HG02884 (cell line): ENCODE data around the gene SUGCT.
"Not testable (repeated sequence)": the region's sequence is repeated elsewhere in the genome, so short reads cannot be mapped to it uniquely, and the experiment has no call there.

ENCODE experiments used
- ATAC-seq: cut with Tn5 transposase; IDR thresholded peaks from one replicate; pipeline ENCODE4 v1.9.1; 2021; ENCODE audit warnings: mild to moderate bottlenecking, moderate library complexity; ENCODE audit not compliant: unreplicated experiment

Gene SUGCT

GRCh38 chr7:40393660-40394059 is 258.9 kb downstream of the SUGCT start:
- no peak for ATAC-seq

DNA sequence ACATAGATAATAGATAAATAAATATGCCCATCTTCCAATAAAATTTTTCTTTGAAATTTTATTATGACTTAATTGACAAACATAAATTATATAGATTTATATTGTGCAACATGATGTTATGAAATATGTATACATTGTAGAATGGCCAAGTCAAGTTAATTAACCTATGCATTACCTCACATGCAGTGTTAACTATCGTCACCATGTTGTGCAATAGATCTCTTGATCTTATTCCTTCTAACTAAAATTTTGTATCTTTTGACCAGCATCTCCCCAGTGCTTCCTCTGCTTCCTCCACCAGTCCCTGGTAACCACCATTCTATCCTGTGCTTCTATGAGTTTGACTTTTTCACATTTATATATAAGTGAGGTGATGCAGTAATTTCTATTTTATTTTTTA is 259.6 kb downstream of the SUGCT start:
- ATAC-seq = no peak

DNA sequence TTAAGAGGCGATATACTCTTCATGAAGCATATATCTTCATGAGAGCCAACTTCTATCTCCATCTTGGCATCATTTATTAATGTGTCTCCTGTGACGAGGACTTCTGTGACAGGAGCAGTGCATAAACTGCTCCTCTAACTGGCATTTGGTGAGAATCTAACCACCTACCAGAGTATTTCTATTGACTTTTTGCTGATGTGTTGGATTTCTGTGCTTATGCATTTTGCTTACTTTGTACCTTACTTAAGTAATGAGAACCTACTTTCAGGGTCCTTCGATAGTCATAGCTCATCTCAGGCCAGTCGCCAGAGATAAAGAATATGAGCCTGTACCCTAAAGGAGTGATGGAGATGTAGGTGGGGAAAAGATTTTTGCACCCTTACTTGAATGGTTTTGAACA is 265.7 kb downstream of the SUGCT start:
- no peak for ATAC-seq

GRCh38 chr7:40401406-40401805 is 266.6 kb downstream of the SUGCT start:
- no peak for ATAC-seq

GRCh38 chr7:40402661-40403060 is 267.9 kb downstream of the SUGCT start:
- ATAC-seq = no peak

DNA sequence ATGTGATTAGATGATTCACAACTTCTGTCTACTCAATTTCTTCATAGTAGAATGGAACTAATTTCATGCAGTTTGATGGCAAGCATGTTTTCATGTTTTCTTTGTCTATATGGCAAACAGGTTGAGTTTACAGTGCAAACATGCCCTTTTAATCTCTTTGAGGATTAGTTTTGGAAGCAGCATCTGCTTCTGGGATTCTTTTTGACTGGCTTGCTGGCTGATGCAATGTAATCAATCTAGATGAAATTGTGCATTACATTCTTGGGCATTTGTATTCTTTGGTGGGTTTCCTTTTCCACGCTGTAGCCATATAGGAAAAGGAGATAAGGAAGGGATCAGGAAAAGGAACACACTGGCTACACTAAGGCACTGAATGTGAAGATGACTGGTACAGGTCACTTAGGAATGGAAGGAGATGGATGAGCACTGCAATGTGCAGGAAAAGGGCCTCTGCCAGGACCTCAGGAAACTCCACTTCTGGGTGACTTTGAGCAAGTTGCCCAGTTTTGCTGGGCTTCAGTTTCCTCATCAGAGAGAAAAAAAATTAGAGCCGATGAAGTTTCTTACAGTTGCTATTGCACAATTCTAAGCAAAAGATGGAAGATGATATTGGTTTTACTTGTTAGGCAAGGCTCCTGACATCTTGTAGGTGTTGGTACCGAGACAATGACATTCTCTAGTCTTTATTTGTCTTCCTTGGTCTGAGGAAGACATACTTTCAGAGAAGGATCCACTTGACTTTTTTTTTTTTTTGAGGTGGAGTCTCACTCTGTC is 269.1 kb downstream of the SUGCT start:
- no peak for ATAC-seq

DNA sequence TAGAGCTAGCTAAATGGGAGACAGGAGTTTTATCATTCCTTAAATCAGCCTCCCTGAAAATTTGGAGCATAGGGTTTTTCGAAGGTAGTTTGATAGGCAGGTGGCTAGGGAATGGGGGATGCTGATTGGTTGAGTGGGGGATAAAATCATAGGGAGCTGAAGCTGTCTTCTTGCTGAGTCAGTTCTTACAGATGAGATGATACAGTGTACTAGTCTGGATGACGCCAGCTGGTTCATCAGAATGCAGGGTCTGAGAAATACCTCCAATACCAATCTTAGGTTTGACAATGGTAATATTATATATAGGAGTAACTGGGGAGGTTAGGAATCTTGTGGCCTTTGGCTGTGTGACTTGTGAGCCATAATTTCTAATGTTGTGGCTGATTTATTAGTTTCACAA is 271.2 kb downstream of the SUGCT start:
- ATAC-seq = no peak

DNA sequence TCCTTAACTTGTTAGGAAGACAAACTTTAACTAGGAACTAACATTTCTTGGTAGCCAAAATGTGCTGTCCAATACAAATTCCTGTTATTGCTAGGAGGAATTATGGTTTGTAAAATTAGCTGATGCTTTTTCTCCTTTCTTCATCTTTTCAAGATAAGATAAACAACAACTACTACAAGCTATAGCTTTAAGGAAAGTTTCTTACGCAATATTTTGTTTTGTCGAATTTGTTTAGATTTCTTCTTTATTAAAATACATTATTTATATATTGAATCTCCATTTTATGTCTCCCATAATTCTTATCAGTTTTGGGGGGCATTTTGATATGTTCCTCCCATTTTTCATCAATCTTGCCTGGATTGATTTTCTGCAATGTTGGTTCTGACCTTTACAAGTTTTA is 277.5 kb downstream of the SUGCT start:
- no peak for ATAC-seq

GRCh38 chr7:40414704-40415103 is 279.9 kb downstream of the SUGCT start:
- ATAC-seq = not testable (repeated sequence)

DNA sequence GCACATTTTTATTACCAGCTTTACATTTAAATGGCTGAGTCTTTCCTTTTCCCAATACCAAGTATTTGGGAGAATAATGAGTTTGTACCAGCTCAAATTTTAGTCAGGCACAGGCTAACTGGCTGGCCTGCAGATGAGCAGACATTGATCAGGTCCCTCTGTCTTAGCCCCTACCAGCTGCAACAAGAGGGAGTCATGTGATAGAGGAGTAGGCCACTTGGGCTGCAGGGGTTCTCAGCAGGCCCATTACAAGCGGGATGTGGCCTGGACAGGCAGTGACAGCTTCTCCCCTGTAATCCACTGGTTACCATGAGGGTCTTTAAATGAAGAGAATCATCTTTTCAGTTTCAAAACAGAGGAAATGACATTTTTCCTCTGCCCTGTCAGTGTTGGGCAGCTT is 283.6 kb downstream of the SUGCT start:
- ATAC-seq = no peak

DNA sequence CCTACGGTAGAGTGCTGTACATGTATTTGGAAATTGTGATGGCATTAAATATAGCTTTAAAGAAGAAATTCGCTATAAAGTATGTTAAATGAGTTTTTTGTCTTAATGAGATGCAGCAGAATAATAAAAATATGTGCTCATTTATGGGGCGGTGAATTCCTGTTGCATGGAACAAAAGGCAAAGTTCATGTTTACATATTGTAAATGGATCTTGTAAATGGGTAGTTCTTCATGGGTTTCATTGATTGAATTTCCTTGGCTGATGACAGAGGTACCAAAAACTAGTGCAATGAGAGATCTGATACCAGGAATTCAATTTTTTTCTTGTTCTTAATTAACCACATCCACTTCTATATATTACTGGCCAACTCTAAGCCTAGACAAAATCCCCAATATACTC is 284.2 kb downstream of the SUGCT start:
- no peak for ATAC-seq

DNA sequence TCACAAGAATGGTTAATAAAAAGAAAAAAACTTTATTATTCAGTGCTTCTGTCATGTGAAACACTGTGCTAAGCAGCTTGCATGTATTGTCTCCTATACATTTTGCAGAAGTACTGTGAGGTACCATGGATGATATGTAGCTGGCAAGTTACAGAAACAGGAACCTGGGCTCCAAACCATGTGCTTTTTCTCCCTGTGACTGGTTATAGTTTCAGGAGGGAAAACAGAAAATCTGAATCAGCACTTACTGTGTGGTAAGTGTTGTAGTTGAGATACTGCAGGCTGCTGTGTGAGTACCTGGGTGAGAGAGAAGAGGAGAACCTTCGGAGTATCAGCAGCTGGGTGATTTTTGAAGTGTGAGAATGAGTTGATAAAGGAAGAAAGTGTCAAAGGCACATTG is 285.0 kb downstream of the SUGCT start:
- no peak for ATAC-seq

DNA sequence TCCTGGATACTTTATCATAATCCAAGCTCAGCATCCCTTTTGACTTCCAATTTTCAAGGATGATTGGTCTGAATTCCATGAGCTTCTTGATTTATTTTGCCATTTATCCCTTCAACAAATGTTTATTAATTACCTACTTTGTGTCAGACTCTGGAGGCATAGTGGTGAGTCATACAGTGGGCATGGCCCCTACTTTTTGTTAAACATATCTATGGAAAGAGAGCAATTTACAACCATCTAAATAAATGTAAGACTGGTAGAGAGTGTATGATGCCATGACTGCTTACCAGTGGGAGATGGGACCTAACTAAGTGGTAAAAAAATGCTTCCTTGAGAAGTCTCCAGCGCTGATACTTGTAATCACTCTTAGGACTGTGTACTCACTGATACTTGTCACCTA is 286.6 kb downstream of the SUGCT start:
- ATAC-seq = no peak

- ATAC-seq = no peak
Measured at GRCh38 chr7:40425696-40426095, 290.9 kb downstream of the SUGCT start.

- ATAC-seq = no peak
Measured at GRCh38 chr7:40428421-40428820, 293.6 kb downstream of the SUGCT start.

DNA sequence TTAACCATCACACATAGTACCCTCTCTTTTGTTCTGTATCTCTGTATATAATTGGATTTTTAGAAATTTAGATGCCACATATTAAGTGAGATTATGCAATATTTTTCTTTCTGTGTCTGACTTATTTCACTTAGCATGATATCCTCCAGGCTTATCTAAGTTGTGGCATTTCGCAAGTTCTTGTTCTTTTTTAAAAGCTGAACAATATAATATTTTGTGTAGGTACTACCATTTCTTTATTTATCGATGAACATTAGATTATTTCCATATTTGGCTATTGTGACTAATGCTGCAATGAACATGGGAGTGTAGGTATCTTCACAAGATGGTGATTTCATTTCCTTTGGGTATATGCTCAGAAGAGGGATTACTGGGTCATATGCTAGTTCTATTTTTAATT is 295.0 kb downstream of the SUGCT start:
- no peak for ATAC-seq

GRCh38 chr7:40432046-40432445 is 297.2 kb downstream of the SUGCT start:
- ATAC-seq = no peak

- no peak for ATAC-seq
Measured at GRCh38 chr7:40436710-40437109, 301.9 kb downstream of the SUGCT start.

DNA sequence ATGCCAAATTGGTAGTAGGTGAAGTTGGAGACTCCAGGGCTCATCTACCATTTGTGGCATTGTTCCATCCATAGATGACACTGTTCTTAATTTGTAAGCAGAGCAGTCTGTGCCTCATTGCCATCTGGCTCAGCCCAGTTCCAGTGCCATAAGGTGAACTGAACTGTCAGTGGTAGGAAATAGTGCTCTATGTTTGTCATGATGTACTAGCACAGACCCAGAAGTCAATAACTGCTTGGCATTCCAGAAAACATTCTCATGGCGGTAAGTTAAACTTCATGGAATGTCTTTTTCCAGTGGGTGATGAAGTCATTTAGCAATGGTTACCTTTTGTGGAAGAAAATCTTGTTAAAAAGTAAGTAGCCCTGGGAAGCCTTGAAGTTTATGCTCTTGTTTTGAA is 302.7 kb downstream of the SUGCT start:
- ATAC-seq = no peak

GRCh38 chr7:40437936-40438634 is 303.3 kb downstream of the SUGCT start:
- ATAC-seq = no peak

GRCh38 chr7:40439686-40440085 is 304.9 kb downstream of the SUGCT start:
- no peak for ATAC-seq

DNA sequence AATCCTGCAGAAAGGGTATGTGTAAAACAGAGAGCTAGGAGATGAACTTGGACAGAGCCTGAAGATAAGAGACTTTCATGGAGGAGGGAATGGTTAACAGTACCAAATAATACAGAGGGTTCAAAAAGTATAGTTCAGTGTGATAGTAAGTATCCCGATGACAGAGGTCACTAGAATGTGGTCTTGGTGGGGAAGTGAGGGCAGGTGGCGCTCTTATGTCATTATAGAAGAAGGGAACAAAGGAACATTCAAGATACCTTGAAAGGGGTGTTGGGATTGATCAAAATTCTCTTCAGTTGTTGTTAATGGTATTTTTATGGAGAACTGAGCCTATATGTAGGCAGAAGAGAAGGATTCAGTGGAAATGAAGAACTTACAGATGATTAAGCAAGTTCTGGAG is 312.5 kb downstream of the SUGCT start:
- no peak for ATAC-seq

DNA sequence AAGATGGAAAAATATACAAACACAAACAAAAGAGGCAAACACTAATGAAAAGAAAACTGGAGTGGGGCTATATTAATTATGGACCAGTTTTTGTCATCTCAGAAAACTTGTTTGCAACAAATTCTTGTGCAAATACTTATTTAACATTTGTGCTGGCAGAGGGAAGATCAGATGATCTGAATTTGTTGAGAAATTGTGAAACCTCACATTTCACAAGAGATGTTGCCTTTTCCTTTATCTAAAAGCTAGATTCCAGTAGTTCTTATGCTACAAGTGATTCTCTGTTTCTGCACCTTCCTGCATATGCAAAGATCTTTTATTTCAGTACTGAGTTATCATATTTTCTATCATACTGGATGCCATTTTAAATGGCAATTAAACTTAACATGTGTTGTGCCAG is 320.7 kb downstream of the SUGCT start:
- no peak for ATAC-seq
